OCI-LY3 (cell line): ENCODE results near the gene LRRC34.

Experiments
- EZH2phosphoT487 ChIP-seq: fragments of 200-600 bp; shearing (Covaris generic); IDR thresholded peaks from 2 replicates; pipeline ENCODE4 v1.6.1; 2018; ENCODE audit warnings: antibody characterized with exemption, mixed run types, low read depth
- TF ChIP-seq, protein P1 (sequence below): fragments of 200-600, 300-600 bp; sonication (generic); IDR thresholded peaks from 2 replicates; pipeline ENCODE4 v1.5.1; 2014; ENCODE audit warnings: antibody characterized with exemption, low read length, low read depth

GRCh38 chr3:169754711-169755110 lies 58.0 kb downstream of the LRRC34 start:
- no peak for TF ChIP-seq EZH2phosphoT487
- TF ChIP-seq, protein P1, sequence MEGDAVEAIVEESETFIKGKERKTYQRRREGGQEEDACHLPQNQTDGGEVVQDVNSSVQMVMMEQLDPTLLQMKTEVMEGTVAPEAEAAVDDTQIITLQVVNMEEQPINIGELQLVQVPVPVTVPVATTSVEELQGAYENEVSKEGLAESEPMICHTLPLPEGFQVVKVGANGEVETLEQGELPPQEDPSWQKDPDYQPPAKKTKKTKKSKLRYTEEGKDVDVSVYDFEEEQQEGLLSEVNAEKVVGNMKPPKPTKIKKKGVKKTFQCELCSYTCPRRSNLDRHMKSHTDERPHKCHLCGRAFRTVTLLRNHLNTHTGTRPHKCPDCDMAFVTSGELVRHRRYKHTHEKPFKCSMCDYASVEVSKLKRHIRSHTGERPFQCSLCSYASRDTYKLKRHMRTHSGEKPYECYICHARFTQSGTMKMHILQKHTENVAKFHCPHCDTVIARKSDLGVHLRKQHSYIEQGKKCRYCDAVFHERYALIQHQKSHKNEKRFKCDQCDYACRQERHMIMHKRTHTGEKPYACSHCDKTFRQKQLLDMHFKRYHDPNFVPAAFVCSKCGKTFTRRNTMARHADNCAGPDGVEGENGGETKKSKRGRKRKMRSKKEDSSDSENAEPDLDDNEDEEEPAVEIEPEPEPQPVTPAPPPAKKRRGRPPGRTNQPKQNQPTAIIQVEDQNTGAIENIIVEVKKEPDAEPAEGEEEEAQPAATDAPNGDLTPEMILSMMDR = no peak
